Spleen (tissue), 7 donors: ENCODE results near the gene PEX11B.

Source experiments
- POLR2A ChIP-seq, 3 donors: fragments of 450-650 bp; IDR thresholded peaks; one replicate each; pipeline ENCODE4 v1.5.1; 2017; ENCODE audit warnings: antibody characterized with exemption in 3 of 3, mild to moderate bottlenecking in 1 of 3
- TF ChIP-seq, protein P1 (sequence below), 11 experiments: fragments of 200-600 bp in 7 of 11; fragments of 450-650 bp in 4 of 11; sonication (generic) in 4 of 11; IDR thresholded peaks in 8 of 11; conservative IDR thresholded peaks in 3 of 11; 1 replicate in 7 of 11; 2 replicates in 4 of 11; pipeline versions ENCODE4 v1.4.0 to v1.8.0; 2016 to 2021; ENCODE audit warnings: antibody characterized with exemption in 11 of 11, inconsistent platforms in 4 of 11, mild to moderate bottlenecking in 1 of 11
- donor health status: DM: no; HTN: no; CAD: no; lungs with moderate emphysema.
- donor health status: DM: no; HTN: no; CAD: no.
- donor health status: DM: no; HTN: no; CAD: no.

DNA sequence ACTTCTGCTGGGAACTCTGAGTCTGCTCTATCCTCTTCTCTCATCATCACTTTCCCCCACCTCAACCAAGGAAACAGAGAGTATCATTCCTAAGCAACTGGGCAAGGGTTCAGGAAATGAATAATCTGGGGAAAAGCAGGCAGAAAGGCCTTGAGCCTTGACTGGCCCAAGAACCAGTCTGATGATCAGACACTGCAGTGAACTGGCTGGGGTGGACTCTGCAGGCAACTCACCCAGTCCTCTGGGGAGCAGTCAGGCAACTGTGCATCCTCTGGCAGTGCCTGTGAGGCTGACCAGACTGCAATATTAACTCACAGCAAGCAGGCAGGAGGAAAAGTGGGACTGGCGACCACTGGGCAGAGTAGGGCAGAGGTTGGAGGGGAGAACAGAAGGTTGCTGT, 33.8 kb downstream of the PEX11B start:
- TF ChIP-seq, protein P1, sequence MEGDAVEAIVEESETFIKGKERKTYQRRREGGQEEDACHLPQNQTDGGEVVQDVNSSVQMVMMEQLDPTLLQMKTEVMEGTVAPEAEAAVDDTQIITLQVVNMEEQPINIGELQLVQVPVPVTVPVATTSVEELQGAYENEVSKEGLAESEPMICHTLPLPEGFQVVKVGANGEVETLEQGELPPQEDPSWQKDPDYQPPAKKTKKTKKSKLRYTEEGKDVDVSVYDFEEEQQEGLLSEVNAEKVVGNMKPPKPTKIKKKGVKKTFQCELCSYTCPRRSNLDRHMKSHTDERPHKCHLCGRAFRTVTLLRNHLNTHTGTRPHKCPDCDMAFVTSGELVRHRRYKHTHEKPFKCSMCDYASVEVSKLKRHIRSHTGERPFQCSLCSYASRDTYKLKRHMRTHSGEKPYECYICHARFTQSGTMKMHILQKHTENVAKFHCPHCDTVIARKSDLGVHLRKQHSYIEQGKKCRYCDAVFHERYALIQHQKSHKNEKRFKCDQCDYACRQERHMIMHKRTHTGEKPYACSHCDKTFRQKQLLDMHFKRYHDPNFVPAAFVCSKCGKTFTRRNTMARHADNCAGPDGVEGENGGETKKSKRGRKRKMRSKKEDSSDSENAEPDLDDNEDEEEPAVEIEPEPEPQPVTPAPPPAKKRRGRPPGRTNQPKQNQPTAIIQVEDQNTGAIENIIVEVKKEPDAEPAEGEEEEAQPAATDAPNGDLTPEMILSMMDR (IDR thresholded peaks at IDR 0.05 in 8 of 11, conservative IDR thresholded peaks at IDR 0.05 in 3 of 11): no peak
- TF ChIP-seq POLR2A (IDR thresholded peaks at IDR 0.05): no peak
